SK-N-SH (cell line): Measurements from ENCODE around the gene HAAO. TPM values are rescaled to one million over a fixed set of nuclear protein-coding genes. Genes with fewer than 3 reads are reported as not detected.

Experiments
- CTCF ChIA-PET: fragments of 300-600, 350-600 bp; formaldehyde crosslinking; extraction: SDS; loops from one replicate; lab custom pipeline; 2021; lab: Yijun Ruan, JAX
- POLR2A ChIA-PET: fragments of 350-600 bp; sonication (Branson Sonifier 250); formaldehyde crosslinking; extraction: SDS; loops from one replicate; lab custom pipeline; 2020; ENCODE audit warnings: antibody characterized with exemption, inconsistent platforms; lab: Yijun Ruan, JAX
- DNase-seq: peaks from one replicate; pipeline ENCODE4 v3.0.0; 2012
- H2AFZ ChIP-seq: fragments of 200-600 bp; sonication (generic); 2 replicates; pipeline ENCODE4 v1.8.1; 2016; ENCODE audit warnings: antibody characterized with exemption, mild to moderate bottlenecking, low read depth
- H3F3A ChIP-seq: fragments of 200-600 bp; sonication (generic); replicated peaks from 2 replicates; pipeline ENCODE3; 2016; ENCODE audit warnings: antibody characterized with exemption, mild to moderate bottlenecking; ENCODE audit not compliant: insufficient read depth
- H3K27ac ChIP-seq, 2 experiments: fragments of 200-500 bp in 1 of 2; fragments of 200-600 bp in 1 of 2; sonication (Bioruptor generic) in 1 of 2; sonication (generic), shearing (Covaris generic) in 1 of 2; 2 replicates each; pipeline versions ENCODE4 v1.5.1 to v1.6.1; 2014 to 2016; ENCODE audit warnings: low read depth in 2 of 2, inconsistent platforms in 1 of 2, low read length in 1 of 2, mild to moderate bottlenecking in 1 of 2, mixed read lengths in 1 of 2
- H3K27me3 ChIP-seq: fragments of 200-600 bp; sonication (generic), shearing (Covaris generic); 2 replicates; pipeline ENCODE4 v1.6.1; 2016; ENCODE audit warnings: mixed run types; ENCODE audit not compliant: insufficient read depth
- H3K36me3 ChIP-seq, 2 experiments: fragments of 200-500 bp in 1 of 2; fragments of 200-600 bp in 1 of 2; sonication (Bioruptor generic) in 1 of 2; sonication (generic) in 1 of 2; replicated peaks in 1 of 2; 2 replicates each; pipeline versions ENCODE3 to v1.5.1; 2014 to 2016; ENCODE audit warnings: low read length in 1 of 2, mild to moderate bottlenecking in 1 of 2; ENCODE audit not compliant: insufficient read depth in 2 of 2, control insufficient read depth in 1 of 2
- H3K4me1 ChIP-seq, 2 experiments: fragments of 200-500 bp in 1 of 2; fragments of 200-600 bp in 1 of 2; sonication (Bioruptor generic) in 1 of 2; sonication (generic), shearing (Covaris generic) in 1 of 2; 2 replicates each; pipeline versions ENCODE4 v1.5.1 to v1.6.1; 2014 to 2016; ENCODE audit warnings: low read depth in 1 of 2, low read length in 1 of 2, mixed run types in 1 of 2; ENCODE audit not compliant: insufficient read depth in 2 of 2, control insufficient read depth in 1 of 2
- H3K4me2 ChIP-seq: fragments of 200-600 bp; sonication (generic), shearing (Covaris generic); 2 replicates; pipeline ENCODE4 v1.6.1; 2017; ENCODE audit warnings: mixed run types
- H3K4me3 ChIP-seq, 2 experiments: fragments of 200-500 bp in 1 of 2; fragments of 200-600 bp in 1 of 2; sonication (Bioruptor generic) in 1 of 2; sonication (generic), shearing (Covaris generic) in 1 of 2; 2 replicates each; pipeline versions ENCODE4 v1.5.1 to v1.8.1; 2014 to 2016; ENCODE audit warnings: low read depth in 2 of 2, inconsistent platforms in 1 of 2, low read length in 1 of 2, mild to moderate bottlenecking in 1 of 2, mixed read lengths in 1 of 2, moderate library complexity in 1 of 2
- H3K79me2 ChIP-seq: fragments of 200-600 bp; sonication (generic); 2 replicates; pipeline ENCODE4 v1.8.1; 2017; ENCODE audit warnings: mild to moderate bottlenecking; ENCODE audit not compliant: insufficient read depth
- H3K9ac ChIP-seq: fragments of 200-600 bp; sonication (generic); 2 replicates; pipeline ENCODE4 v1.6.1; 2017; ENCODE audit warnings: mixed run types
- H3K9me2 ChIP-seq: fragments of 200-600 bp; sonication (generic); 2 replicates; pipeline ENCODE4 v1.6.1; 2017; ENCODE audit warnings: mixed run types
- H3K9me3 ChIP-seq: fragments of 200-600 bp; sonication (generic); 2 replicates; pipeline ENCODE4 v1.6.1; 2017; ENCODE audit warnings: mixed run types, mild to moderate bottlenecking, moderate library complexity
- H4K20me1 ChIP-seq: fragments of 200-600 bp; sonication (generic); 2 replicates; pipeline ENCODE4 v1.6.1; 2017; ENCODE audit warnings: mild to moderate bottlenecking, mixed run types; ENCODE audit not compliant: insufficient read depth
- CHD2 ChIP-seq: fragments of 150-350 bp; IDR thresholded peaks from 2 replicates; pipeline ENCODE4 v1.6.1; 2018; ENCODE audit warnings: low read length; ENCODE audit not compliant: partially characterized antibody
- ELF1 ChIP-seq: IDR thresholded peaks from 2 replicates; pipeline ENCODE4 v1.4.0; 2012
- FOXJ3 ChIP-seq: sonication (generic); formaldehyde crosslinking; IDR thresholded peaks from 2 replicates; pipeline ENCODE4 v1.5.1; 2020; ENCODE audit warnings: mild to moderate bottlenecking, missing genetic modification reagents
- FOXM1 ChIP-seq: IDR thresholded peaks from 2 replicates; pipeline ENCODE4 v1.4.0; 2012; ENCODE audit warnings: low read depth, mild to moderate bottlenecking
- GABPA ChIP-seq: IDR thresholded peaks from 2 replicates; pipeline ENCODE4 v1.4.0; 2012; ENCODE audit warnings: low read depth, mild to moderate bottlenecking
- GATA2 ChIP-seq: sonication (generic); formaldehyde crosslinking; IDR thresholded peaks from 2 replicates; pipeline ENCODE4 v1.5.0; 2020; ENCODE audit warnings: mild to moderate bottlenecking, missing genetic modification reagents
- JUND ChIP-seq: IDR thresholded peaks from 2 replicates; pipeline ENCODE4 v1.4.0; 2012
- MEF2A ChIP-seq: IDR thresholded peaks from 2 replicates; pipeline ENCODE4 v1.4.0; 2012; ENCODE audit warnings: low read depth, borderline replicate concordance
- NRF1 ChIP-seq: IDR thresholded peaks from 2 replicates; pipeline ENCODE4 v1.6.1; 2012; ENCODE audit warnings: low read depth, mild to moderate bottlenecking, low read length
- RAD21 ChIP-seq: IDR thresholded peaks from 2 replicates; pipeline ENCODE4 v1.6.1; 2012; ENCODE audit warnings: mild to moderate bottlenecking, low read length
- RFX5 ChIP-seq: IDR thresholded peaks from 2 replicates; pipeline ENCODE4 v1.6.1; 2012; ENCODE audit warnings: mild to moderate bottlenecking, improper control_type of control experiment, low read length
- RXRA ChIP-seq: IDR thresholded peaks from 2 replicates; pipeline ENCODE4 v1.4.0; 2012; ENCODE audit warnings: low read depth, mild to moderate bottlenecking, borderline replicate concordance
- SIN3A ChIP-seq: IDR thresholded peaks from 2 replicates; pipeline ENCODE4 v1.6.1; 2012; ENCODE audit warnings: low read depth, mild to moderate bottlenecking, low read length, moderate library complexity, borderline replicate concordance
- TCF12 ChIP-seq: IDR thresholded peaks from 2 replicates; pipeline ENCODE4 v1.4.0; 2012
- TEAD4 ChIP-seq: IDR thresholded peaks from 2 replicates; pipeline ENCODE4 v1.4.0; 2012; ENCODE audit warnings: mild to moderate bottlenecking, borderline replicate concordance; ENCODE audit not compliant: insufficient read depth
- USF1 ChIP-seq: IDR thresholded peaks from 2 replicates; pipeline ENCODE4 v1.4.0; 2012; ENCODE audit warnings: low read depth, borderline replicate concordance
- WGBS: methylation state at CpG from one replicate; pipeline ENCODE4 v1.1.6; 2017; ENCODE audit warnings: low lambda C conversion rate; 5-methylcytosine and 5-hydroxymethylcytosine counted together
- polyA plus RNA-seq, 3 experiments: library from polyadenylated mRNA; depleted of rRNA; stranded (reverse); fragments of >200 nt; gene quantifications; 2 replicates each; pipeline ENCODE4 v1.2.3, GENCODE V29; 2012
- TF ChIP-seq, protein P1 (sequence below): fragments of 200-600 bp; sonication (generic); IDR thresholded peaks from 2 replicates; pipeline ENCODE4 v1.6.1; 2017; ENCODE audit warnings: antibody characterized with exemption, mild to moderate bottlenecking, moderate library complexity
- TF ChIP-seq, protein P2 (sequence below): fragments of 150-350 bp; IDR thresholded peaks from 2 replicates; pipeline ENCODE4 v1.6.1; 2016; ENCODE audit warnings: mild to moderate bottlenecking, low read depth, low read length
- TF ChIP-seq, protein P3 (sequence below): IDR thresholded peaks from 2 replicates; pipeline ENCODE4 v1.4.0; 2012; ENCODE audit warnings: low read depth

The HAAO gene
- polyA plus RNA-seq, 1 of the 3 experiments (the other 2 are of a cell fraction): not detected

DNA sequence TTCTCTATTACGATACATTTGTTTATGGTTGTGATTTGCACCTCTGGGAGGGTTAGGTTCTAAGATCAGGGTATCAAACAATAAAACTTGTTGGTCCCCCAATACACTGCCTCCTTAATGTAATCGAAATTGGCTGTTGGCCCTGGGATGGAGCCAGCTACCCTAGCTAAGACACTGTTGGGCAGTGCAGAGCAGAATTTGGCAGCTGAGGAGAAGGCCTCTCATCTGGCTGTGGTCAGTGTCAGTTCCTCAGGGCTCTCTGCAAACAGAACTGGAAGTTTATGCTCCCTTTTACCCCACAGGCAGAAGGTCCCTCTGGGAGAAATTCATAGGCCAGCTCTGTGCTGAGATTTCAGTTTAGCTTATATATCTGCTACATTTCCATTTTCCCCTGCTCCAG is 8.6 kb upstream of the HAAO start:
- peaks cover 0 to 3% of the 10 kb centered on the region in 2 experiments; a peak in 1 of 4 replicates for H3K4me1 ChIP-seq
- no peak overlapping the region for H2AFZ ChIP-seq
- CTCF ChIA-PET: interaction anchor here (0.9 to 2.8 kb wide), 6 partner anchors 9 to 26 kb away, joined by 3 to 21 read pairs (median 4); partner anchors contain the start of gene HAAO
- H3K27me3 ChIP-seq: no peaks in the 10 kb centered on the region
- no peak overlapping the region for H3K9ac ChIP-seq
- no peaks in the 10 kb centered on the region for H3K9me2 ChIP-seq
- H3K27ac ChIP-seq: no peak overlapping the region; a peak in 1 of 4 replicates
- H3K79me2 ChIP-seq: no peaks in the 10 kb centered on the region
- no peak for TF ChIP-seq SIN3A
- TF ChIP-seq RXRA: no peak
- TF ChIP-seq FOXM1: no peak
- POLR2A ChIA-PET: interaction anchor here (2.0 kb wide), 1 partner anchor 9 kb away, joined by 7 read pairs; no protein-coding TSS in a partner anchor
- no peak for DNase-seq
- no peaks in the 10 kb centered on the region for H3F3A ChIP-seq
- H3K4me3 ChIP-seq: no peak overlapping the region
- no peaks in the 10 kb centered on the region for H3K36me3 ChIP-seq
- no peaks in the 10 kb centered on the region for H4K20me1 ChIP-seq
- WGBS: 59% methylated on average over 2 of the region's 2 CpGs
- no peak overlapping the region; the same call in 1 of the 2 replicates for H3K4me2 ChIP-seq
- no peaks in the 10 kb centered on the region for H3K9me3 ChIP-seq

- no peak for DNase-seq
- H3F3A ChIP-seq: no peaks in the 10 kb centered on the region
- no peaks in the 10 kb centered on the region for H3K79me2 ChIP-seq
- H3K4me3 ChIP-seq: no peak overlapping the region
- no peaks in the 10 kb centered on the region for H3K9me2 ChIP-seq
- no peak for TF ChIP-seq FOXJ3 (CRISPR knock-in tag)
- no peak for TF ChIP-seq MEF2A
- TF ChIP-seq GABPA: no peak
- TF ChIP-seq, protein P1, sequence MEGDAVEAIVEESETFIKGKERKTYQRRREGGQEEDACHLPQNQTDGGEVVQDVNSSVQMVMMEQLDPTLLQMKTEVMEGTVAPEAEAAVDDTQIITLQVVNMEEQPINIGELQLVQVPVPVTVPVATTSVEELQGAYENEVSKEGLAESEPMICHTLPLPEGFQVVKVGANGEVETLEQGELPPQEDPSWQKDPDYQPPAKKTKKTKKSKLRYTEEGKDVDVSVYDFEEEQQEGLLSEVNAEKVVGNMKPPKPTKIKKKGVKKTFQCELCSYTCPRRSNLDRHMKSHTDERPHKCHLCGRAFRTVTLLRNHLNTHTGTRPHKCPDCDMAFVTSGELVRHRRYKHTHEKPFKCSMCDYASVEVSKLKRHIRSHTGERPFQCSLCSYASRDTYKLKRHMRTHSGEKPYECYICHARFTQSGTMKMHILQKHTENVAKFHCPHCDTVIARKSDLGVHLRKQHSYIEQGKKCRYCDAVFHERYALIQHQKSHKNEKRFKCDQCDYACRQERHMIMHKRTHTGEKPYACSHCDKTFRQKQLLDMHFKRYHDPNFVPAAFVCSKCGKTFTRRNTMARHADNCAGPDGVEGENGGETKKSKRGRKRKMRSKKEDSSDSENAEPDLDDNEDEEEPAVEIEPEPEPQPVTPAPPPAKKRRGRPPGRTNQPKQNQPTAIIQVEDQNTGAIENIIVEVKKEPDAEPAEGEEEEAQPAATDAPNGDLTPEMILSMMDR: no peak
- TF ChIP-seq ELF1: no peak
- TF ChIP-seq GATA2 (CRISPR knock-in tag): no peak
- TF ChIP-seq, all 33 proteins: peak for 0
- Histone ChIP-seq H3K4me1 (peaks cover 0 to 3% of the 10 kb centered on the region in 2 experiments; a peak in 1 of 4 replicates), H3K27me3 (no peaks in the 10 kb centered on the region), H3K9ac (no peak overlapping the region), H3K9me3 (no peaks in the 10 kb centered on the region), H2AFZ (no peak overlapping the region), H3K27ac (no peak overlapping the region), H3K36me3 (no peaks in the 10 kb centered on the region), H3K4me2 (no peak overlapping the region), H4K20me1 (no peaks in the 10 kb centered on the region)
- POLR2A ChIA-PET: interaction anchor here (2.0 kb wide), 1 partner anchor 10 kb away, joined by 7 read pairs; no protein-coding TSS in a partner anchor
- CTCF ChIA-PET: interaction anchor here (0.6 to 2.8 kb wide), 6 partner anchors 8 to 79 kb away, joined by 3 to 21 read pairs (median 4); partner anchors contain the start of gene HAAO
- WGBS: 69% methylated on average over 4 of the region's 4 CpGs
Observed at GRCh38 chr2:42800461-42800962, 8.1 kb upstream of the HAAO start.

DNA sequence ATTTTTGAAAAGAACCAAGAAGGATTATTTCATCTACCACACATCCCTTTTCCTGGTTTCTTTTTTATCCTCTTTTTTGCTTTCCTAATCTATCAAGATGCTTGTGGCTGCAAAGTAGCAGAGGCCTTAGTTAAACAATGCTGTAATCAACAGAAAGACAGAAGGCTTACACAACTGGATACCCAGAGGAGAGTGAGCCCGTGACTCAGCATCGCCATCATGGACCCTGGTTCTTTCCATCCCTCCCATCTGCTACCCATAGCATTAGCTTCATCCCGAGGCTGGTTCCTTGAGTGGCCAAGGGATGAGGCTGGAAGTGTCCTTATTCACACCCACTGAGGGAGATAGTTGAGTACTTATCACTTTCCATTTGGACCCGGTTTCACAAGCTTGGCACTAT is 7.5 kb upstream of the HAAO start:
- no peak for DNase-seq
- H3K9me2 ChIP-seq: no peaks in the 10 kb centered on the region
- 68% methylated on average over 4 of the region's 4 CpGs for WGBS
- no peak overlapping the region for H3K4me3 ChIP-seq
- no peak overlapping the region for H3K9ac ChIP-seq
- H3F3A ChIP-seq: no peaks in the 10 kb centered on the region
- H3K4me1 ChIP-seq: peaks cover 0 to 3% of the 10 kb centered on the region in 2 experiments; a peak in 1 of 4 replicates
- CTCF ChIA-PET: interaction anchor here (0.6 to 2.8 kb wide), 3 partner anchors 8 to 79 kb away, joined by 3 to 21 read pairs (median 4); partner anchors contain the start of gene HAAO
- H3K36me3 ChIP-seq: no peaks in the 10 kb centered on the region
- no peaks in the 10 kb centered on the region for H3K79me2 ChIP-seq
- H3K4me2 ChIP-seq: no peak overlapping the region
- H2AFZ ChIP-seq: no peak overlapping the region
- no peak overlapping the region for H3K27ac ChIP-seq
- H3K9me3 ChIP-seq: no peaks in the 10 kb centered on the region
- H4K20me1 ChIP-seq: no peaks in the 10 kb centered on the region
- no peaks in the 10 kb centered on the region for H3K27me3 ChIP-seq
- POLR2A ChIA-PET: interaction anchor here (2.0 kb wide), 1 partner anchor 10 kb away, joined by 7 read pairs; no protein-coding TSS in a partner anchor
- TF ChIP-seq CHD2 (no peak), NRF1 (no peak), TCF12 (no peak), ELF1 (no peak), FOXJ3 (CRISPR knock-in tag) (no peak), JUND (no peak), USF1 (no peak), TEAD4 (no peak), GATA2 (CRISPR knock-in tag) (no peak), FOXM1 (no peak), RFX5 (no peak), RAD21 (no peak)
- TF ChIP-seq, protein P2, sequence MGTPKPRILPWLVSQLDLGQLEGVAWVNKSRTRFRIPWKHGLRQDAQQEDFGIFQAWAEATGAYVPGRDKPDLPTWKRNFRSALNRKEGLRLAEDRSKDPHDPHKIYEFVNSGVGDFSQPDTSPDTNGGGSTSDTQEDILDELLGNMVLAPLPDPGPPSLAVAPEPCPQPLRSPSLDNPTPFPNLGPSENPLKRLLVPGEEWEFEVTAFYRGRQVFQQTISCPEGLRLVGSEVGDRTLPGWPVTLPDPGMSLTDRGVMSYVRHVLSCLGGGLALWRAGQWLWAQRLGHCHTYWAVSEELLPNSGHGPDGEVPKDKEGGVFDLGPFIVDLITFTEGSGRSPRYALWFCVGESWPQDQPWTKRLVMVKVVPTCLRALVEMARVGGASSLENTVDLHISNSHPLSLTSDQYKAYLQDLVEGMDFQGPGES: no peak
- TF ChIP-seq, protein P3, sequence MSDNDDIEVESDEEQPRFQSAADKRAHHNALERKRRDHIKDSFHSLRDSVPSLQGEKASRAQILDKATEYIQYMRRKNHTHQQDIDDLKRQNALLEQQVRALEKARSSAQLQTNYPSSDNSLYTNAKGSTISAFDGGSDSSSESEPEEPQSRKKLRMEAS: no peak
